Activated CD8-positive, alpha-beta memory T cell treated with anti-CD3 and anti-CD28 coated beads, Interleukin-2, amount 50 U/mL, for 1 hour (primary cell): ENCODE results near the gene MAP3K2.

Experiments
- DNase-seq: peaks from one replicate; pipeline ENCODE4 v3.0.0-alpha.2; 2020; ENCODE audit errors: extremely low read depth

The MAP3K2 gene

DNA sequence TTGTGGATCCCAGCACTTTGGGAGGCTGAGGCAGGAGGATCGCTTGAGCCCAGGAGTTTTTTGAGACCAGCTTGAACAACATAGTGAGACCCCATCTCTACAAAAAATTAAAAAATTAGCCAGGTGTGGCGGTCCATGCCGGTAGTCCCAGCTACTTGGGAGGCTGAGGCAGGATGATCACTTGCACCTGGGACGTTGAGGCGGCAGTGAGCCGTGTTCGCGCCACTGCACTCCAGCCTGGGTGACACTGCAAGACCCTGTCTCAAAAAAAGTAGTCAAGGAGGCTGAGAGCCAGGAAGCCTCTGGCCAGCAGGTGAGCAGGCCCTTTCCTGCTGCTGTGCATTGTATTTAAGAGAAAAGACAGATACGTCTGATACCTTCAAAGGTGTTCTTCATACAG, 19.3 kb upstream of the MAP3K2 start:
- DNase-seq: no peak

DNA sequence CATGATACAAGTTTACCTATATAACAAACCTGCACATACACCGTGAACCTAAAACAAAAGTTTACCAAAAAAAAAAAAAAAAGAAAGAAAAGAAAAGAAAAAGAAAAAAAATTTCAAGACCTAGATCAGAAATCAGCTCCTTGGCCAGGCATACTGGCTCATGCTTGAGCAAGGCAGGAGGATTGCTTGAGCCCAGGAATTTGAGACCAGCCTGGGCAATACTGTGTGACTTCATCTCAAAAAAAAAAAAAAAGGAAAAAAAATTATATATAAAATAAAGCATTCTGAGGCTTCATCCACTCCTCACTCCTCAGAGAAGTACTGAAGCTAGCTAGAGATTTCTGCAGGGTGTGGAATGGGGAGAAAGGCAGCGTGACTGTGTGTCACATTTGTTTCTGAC, 18.7 kb upstream of the MAP3K2 start:
- no peak for DNase-seq

DNA sequence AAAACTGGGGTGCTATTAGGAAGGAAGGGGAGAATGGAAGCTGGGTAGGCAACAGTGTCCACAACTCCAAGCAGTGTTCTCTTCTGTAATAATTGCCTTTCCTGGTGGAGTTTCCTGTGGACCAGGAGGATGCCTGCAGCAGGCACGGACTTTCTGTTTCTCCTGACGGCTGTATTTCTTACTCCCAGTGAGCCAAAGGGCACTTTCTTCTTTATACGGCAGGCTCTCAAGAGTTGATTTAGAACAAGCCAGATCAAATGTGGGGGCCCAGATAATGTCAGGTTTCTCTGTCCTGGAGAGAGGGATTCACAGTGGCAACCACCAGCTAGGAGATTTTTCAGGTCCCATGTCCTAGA, 17.5 kb upstream of the MAP3K2 start:
- no peak for DNase-seq

DNA sequence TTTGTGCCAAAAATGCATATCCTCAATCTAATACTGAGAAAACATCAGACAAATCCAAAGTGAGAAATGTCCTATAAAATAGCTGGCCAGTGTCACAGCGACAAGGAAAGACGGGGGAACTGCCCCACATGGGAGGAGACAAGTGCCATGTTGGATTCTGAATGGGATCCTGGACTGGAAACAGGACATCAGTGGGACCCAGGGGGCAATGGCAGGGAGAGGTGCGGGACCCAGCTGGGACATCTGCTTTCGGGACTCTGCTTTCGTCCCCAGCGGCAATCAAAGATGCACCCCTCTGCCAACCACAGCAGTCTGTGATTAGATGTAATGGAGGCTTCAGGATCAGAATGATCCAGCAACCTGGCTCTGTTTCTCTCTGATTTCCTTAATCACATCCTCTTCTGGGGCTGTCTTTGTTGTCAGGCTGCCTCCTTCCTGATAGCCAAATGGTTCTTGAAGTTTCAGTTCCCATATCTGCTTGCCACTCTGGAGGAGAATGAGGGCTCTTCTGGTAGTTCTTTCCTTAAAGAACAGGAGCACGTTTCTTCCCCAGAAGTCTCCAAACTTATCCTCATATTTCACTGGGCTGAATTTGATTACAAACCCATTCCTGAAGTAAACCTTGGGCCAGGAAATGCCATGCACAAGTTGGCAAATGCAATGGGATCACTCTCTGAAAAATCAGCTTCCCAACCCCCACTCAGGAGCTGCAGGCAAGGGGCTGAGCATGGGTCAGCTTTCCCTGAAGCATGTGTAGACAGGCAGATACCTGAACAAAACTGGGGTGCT, 16.9 kb upstream of the MAP3K2 start:
- no peak for DNase-seq

DNA sequence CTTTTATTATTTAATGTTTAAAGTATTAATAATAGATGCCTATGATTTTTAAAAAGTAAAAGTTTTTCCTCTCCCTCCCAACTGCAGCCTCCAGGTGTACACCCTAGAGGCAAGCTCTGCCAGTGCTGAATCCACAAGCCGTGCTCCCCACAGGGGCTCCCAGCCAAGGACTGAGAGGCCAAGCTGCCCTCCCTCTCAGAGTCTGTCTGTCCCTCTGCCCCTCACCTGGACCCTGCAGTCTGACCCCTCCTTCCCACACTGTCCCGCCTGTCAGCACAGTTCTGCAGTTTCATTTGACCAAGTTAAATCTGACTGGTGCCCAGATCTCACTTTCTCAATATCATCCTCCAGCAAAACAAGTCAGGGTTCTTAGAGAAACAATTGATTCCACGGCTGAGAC, 15.7 kb upstream of the MAP3K2 start:
- DNase-seq: no peak

DNA sequence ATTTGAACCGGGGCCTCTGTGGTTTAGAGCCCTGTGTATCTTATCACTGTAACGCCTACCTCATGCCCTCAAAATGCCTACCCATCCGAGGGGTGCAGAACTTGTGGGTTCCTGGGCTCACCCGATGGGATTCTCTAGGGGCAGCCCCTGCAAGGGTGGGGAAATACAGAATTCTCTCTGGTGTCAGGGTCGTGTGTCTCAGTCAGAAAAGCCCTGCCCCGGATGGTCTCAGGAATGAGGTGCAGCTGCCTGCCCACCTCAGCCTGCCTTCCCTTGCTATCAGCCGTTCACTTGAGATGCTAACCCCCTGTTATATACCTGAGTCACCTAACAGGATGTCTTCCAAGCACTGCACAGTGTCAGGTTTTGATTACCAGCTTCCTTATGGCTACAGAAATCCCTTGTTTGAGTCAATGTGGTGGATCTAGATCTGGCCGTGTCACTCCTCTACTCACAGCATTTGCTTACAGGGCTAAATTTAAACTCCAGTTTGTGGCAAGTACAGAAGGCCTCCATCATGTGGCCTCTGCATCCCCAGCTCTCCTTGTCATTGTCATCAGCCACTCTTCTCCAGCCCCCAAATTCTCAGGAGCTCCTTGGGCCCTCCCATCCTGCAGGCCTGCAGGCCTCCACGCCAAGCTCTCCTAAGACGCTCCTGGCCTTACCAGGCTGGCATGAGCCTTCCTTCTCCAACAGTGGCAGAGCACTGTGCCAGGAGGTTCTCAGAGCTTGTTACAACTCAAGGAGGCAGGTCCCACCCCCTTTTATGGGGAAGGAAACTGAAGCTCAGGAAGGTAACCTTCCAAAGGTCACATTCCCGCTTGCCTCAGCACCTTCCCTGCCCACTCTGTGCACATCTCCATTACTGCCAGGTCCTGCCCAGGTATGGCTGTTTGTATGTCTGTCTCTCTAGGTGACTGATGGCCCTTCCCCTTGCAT, 14.3 kb upstream of the MAP3K2 start:
- no peak for DNase-seq

DNA sequence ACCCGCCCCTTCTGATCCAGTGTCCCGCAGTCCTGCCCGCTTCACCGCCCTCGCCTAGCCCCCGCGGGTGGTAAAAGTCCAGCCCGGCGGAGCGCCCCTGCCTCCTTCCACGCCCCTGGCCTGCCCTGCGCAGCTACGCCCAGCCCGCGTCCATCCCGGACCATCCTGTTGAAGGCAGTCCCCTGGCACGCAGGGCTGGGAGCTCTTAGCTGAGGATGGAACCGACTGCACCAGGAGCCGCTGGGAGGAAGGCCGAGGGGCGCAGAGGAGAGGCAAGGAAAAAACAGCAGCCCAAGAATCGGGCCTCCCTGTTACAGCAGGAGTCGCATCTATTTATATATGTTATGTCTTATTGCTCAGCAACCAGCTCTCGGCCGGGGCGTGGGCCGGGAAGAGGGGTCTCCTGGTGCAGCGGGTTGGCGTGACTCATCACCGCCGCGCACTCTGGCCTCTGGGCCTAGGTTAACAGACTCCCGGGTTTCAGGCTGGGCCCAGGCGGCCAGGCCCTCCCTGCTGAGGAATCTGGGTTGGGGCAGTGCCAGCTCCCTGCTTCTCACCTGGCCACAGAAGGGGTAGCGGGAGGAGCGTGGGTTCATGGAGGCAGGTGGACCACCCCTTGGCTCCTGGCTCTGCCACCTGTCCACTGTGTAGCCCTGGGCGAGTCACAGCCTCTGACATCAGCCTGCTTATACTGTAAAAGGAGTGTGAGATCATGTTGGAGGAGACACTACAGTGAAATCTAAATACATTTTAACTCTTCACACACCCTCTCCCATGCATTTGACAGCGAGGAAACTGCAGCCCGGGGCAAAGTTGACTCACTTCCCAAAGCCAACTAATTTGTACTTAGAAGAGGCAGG, 13.4 kb upstream of the MAP3K2 start:
- DNase-seq: no peak

DNA sequence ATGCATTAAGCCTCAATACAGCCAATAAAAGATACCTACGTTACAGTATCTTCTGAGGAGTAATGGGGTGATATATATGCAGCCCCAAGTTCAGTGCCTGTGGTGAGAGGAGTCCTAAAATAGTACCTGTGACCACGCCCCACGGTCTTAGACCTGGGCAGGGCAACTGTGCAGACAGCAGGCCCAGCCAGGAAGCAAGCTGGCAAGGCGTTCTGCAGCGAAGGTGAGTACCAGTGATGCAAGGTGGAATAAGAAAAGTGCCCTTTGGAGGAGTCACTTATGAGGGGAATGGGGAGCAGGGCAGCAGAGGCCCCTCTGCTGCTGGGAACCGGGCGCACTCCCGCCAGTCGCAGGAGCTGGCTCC, 12.7 kb upstream of the MAP3K2 start:
- no peak for DNase-seq

DNA sequence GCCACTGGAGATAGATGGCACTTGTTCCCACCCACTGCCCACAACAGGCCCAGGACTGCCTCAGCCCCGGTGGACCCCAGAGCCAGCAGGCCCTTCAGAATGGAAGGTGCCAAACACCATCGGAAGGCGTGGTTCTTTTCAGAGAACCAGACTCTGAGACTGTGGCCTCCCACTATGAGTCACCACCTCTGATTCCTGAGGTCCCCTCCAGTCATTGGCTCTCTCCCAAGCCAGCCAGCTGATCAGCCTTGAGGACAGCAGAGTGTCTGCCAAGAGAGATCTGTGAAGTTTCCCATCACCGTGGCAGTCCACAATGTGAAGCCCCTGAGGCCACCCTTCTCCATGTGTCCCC, 10.4 kb upstream of the MAP3K2 start:
- no peak for DNase-seq

DNA sequence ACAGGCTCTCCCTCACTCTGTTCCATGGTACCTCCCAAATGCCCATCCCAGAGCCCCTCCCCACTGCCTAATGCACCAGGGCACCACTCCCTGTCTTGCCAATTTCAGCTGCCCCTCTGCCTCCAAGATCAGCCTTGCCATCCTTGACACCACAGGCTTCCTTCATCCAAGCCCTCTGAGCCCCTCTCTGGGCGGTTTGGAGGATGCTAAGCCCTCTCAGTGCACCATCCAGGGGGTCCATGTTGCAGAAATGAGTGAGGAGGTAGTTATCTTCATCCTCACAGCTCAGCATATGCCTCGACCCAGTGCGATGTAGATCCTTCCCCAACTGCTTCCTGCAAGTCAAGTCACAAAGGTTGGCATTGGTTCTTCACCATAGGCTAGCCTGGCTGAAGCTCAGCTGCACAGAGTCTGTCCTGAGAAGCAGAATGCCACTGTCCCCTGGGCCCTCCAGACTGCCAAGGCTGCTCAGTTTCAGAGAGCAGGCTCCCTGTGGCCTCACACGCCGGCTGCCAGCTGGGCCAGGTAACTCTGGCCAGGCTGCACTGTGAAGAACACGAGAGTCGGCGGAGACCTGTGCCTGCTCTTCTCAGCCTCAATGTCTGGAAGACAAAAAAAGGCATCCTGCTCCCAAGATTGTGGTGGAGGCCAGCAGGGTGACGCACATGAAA, 9.9 kb upstream of the MAP3K2 start:
- DNase-seq: no peak

DNA sequence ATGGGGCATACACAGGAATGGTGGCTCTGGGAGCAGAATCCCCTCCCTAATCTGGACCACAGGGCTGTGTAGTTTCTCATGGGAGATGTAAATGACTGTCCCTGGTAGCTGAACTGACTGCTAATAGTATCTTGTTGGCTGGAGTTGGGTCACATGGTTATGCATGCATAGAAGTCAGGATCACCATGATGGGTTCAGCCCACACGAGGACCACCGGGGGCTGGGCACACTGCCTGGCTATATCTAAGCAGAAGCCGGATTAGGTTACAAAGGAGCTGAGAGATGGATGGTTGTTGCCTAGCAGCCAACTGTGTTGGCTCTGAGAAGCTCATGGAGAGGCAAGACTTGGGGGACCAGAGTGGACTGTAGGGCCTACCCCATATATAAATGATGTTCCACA, 6.7 kb upstream of the MAP3K2 start:
- DNase-seq: no peak

DNA sequence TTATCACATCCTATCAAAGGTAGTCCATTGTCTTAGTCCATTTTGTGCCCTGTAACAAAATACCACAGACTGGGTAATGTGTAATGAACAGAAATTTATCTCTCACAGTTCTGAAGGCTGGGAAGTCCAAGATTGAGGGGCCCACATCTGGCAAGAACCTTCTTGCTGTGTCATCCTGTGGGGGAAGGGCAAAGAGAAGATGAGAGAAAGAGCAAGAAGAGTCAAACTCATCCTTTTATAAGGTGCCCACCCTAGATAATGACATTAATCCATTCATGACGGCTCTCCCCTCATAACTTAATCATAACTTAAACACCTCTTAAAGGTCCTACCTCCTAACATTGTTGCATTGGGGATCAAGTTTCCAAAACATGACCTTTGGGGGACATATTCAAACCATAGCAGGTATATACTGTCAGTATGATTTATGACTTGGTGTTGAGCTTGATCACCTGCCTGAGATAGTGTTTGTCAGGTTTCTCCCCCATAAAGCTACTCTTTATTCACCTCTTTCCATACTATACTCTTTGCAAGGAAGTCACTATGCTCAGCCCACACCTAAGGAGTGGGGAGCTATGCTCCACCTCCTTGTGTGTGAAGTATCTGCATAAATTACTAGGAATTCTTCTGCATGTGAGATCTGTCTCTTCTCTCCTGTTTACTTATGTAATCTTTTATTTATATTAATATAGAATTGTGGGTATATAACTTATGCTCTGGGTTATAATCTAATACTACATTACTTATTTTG, 5.2 kb upstream of the MAP3K2 start:
- no peak for DNase-seq

DNA sequence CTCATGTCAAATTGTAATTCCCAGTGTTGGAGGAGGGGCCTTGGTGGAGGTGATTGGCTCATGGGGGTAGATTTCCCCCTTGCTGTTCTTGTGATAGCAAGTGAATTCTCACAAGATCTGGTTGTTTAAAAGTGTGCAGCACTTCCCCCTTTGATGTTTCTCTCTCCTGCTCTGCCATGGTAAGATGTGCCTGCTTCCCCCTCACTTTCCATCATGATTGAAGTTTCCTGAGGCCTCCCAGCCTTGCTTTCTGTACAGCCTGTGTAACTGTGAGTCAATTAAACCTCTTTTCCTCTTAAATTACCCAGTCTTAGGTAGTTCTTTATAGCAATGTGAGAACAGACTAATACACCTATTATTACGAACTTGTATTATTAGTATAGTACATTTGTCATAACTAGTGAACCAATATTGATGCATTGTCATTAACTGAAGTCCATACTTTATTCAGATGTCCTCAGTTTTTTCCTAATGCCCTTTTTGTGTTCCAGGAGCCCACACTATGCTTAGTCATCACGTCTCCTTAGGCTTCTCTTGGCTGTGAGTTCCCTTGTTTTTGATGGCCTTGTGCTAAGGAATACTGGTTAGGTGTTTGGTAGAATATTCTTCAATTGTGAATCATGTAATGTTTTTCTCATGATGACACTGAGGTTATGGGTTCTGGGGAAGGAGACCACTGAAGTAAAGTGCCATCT, 4.5 kb upstream of the MAP3K2 start:
- DNase-seq: no peak

DNA sequence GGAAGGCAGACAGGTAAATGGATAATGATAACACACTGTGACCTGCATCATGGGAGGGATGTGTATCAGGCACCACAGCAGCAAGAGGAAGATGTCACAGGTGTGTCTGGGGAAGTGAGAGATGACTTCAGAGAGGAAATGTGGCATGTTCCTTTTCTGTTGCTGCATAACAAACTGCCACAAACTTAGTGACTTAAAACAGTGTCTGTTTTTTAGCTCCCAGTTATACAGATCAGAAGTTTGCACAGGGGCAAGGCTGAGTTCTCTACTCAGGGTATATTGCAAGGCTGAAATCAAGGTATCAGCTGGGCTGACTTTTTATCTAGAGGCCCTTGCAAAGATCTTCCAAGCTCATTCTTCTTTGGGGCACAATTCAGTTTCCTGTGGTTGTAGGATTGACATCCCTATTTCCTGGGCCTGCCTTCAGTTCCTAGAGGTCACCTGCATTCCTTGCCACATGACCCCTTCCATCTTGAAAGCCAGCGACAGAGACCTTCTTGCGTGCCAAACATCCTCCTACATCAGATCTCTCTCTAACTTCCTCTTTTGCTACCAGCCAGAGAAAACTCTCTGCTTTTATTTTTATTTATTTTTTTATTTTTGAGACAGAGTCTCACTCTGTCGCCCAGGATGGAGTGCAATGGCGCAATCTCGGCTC, 2.1 kb upstream of the MAP3K2 start:
- no peak for DNase-seq

DNA sequence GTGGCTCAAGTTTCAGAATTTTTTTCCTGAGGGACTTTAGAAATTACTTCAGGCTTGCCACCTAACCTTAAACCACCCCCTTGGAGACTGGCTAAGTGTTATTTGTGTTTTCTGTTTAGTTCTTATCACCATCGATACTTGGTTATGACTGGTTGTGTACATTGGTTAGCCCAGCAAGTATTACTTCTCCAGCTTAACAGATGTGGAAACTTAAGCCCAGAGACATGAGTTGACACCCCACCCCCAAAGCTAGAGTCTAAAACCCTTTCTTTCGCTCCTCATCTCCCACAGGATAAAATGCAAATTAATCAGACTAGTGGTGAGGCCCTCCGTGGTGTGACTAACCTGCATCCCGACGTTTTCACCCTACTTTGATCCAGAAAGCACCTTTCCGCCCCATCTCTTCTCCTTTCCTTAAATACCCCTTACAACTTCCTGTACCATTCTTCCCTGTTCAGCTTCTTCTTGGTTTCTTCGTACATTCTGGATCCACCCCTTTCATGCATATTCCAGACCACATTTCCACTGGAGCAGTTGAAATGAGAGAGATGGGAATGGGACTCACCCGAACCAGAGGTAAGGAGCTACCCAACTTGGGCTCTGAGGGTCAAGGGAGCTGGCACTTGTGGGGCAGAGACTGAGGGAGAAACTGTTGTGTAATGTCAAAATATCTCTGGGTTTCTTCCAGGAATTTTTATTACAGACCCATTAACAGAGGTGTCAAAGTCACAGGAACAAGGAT, 819 bp upstream of the MAP3K2 start:
- DNase-seq: no peak

DNA sequence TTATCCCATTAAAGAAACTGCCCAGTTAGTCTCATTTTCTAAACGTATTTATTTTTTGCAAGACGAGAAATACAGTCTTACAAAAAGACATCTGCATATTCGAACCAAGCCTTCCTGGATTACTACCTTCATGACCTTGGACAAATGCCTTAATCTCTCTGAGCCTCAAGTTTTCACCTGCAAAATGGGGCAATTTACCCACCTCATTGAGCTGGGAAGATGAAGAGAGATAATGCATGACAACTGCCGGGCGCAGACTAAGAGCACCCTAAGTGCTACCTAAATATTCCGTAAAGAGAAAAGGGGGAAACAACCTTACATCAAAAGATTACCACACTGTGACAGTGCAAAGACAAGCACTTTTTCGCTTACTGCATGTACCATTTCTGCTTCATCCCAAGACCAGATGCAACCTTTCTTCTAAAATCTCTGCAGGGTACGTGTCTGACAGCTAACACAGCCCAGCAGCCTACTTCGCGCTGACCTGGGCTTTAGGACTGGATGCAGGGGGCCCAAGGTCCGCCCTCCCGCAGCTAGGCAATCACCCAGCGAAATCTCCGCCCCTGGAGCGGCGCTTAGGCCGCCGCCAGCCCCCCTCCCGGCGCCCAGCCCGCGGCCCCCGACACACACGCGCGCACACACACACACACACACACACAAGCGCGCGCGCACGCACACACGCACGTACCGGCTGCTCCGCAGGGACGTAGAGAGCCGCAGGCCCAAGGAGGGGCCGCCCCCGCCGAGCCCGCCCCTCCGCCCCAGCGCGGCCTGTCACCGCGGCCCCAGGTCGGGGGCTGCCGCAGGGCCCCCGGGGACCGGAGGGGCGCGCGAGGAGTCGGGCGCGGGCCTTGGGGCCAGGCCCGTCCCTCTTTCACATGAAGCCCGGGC, 766 bp downstream of the MAP3K2 start:
- peak; percentile 57 for DNase-seq

DNA sequence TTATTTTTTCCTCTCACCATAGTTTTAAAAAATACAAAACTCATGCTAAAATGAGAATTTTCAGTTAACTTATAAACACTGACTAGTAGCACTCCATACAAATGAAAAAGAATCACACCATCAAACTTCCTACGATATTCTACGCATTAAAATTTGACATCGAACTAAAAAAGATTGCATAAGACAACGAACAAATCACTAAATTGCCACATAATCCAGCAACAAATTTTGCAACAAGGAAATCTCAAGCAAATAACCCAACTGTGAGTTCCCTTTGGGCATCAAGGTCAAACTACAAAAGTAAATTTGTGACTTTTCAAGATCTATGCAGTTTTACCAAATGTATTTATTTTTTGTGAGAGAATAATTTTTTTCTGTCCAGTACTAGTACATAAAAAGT, 1.5 kb downstream of the MAP3K2 start:
- no peak for DNase-seq

DNA sequence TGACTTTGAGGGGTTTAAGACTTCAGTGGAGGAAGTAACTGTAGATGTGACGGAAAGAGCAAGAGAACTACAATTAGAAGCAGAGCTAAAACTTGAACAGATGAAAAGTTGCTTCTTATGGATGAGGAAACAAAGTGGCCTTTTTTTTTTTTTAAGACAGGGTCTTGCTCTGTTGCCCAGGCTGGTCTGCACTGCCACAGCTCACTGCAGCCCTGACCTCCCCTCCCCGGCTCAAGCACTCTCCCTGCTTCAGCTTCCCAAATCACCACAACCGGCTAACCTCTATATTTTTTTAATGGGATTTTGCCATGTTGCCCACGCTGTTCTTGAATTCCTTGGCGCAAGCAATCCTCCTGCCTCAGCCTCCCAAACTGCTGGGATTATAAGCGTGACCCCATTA, 3.2 kb downstream of the MAP3K2 start:
- no peak for DNase-seq
